NCI-H2029 treated with DMSO at 0.1 percent for 48 hours (cell line): ENCODE results near the gene SRRM2.
A peak's percentile ranks its signal among the peaks of the same experiment; 100 is the strongest.

ENCODE experiments used
- DNase-seq: peaks from one replicate; lab custom pipeline; 2025; lab: John Stamatoyannopoulos, UW

The SRRM2 gene

DNA sequence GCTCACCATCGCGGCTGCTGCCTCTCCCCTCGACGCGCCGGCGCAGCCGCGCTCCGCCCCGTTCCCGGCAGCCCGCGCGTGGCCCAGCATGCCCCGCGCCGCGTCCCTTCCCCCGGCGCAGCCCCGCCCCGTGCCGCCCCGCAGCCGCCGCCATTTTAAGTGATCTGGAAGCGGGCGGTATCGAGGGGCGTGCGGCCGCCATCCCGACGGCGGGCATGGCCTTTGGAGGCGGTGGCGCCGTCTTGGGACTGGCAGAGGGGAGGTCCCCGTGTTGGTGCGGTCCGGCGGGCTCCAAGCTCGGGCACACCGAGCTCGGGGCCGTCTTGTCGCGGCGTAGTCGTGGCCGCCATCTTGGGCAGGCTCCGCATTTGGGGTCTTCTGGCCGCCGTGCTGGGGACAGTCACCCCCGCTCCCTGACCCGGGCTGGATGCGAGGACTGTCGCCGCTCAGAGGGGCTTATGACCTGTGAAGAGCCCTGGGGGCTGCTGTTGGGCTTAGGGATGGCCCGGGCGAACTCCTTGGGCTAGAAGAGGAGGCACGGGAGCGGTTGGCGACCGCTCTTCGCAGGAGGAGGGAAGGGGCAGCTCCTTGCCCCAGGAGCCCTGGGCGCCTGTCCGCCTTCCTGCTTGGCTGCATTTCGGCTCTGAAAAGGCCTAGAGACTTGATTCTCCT lies 24.9 kb downstream of the SRRM2 start, which contains the start of gene ELOB:
Gene ELOB (minus strand): TSS at position 50 of the 672 bp plus-strand sequence. CDS start 41 bp downstream, at position 9.
- peak; percentile 34 for DNase-seq

DNA sequence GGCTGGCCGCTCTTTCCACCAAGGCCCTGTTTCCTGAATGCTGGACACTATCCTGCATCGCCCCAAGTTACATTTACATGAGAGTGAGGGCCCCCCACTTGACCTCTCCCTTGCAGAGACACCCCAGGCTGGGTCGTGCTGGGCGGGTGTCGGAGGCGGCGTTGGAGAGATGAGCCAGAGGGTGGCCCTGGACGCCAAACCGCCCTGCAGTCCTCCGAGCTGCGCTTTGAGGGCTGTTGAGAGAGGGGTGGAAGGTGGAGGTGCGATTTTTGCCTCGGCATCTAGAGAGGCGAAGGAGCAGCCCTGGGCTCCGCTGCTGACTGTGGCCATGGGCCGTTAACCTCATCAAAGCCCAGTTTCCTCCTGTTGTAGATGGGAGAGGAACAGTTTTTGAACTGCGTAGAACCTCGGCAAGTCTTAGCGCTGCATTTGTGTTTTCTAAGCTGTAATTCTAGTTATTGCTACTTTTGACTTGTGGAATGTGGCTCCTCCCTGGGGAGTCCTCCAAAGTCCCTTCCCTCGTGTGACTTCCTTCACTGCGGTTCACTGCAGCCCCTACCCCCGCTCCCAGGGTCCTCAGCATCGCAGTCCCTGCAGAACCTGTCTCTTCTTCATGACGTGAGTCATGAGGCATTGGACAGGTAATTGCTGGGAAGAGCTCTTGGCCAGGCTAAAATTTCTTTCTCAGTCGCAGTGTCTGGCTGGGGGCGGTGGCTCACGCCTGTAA lies 25.6 kb downstream of the SRRM2 start:
- DNase-seq, result no peak

DNA sequence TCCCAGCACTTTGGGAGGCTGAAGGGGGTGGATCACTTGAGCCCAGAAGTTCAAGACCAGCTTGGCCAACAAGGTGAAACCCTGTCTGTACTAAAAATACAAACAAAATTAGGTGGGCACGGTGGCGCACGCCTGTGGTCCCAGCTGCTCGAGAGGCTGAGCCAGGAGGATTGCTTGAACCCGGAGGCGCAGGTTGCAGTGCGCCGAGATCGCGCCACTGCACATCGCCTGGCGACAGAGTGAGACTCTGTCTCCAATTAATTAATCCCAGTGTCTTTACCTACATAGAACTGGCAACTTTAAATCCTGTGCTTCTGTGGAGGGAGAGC lies 26.2 kb downstream of the SRRM2 start:
- no peak for DNase-seq

DNA sequence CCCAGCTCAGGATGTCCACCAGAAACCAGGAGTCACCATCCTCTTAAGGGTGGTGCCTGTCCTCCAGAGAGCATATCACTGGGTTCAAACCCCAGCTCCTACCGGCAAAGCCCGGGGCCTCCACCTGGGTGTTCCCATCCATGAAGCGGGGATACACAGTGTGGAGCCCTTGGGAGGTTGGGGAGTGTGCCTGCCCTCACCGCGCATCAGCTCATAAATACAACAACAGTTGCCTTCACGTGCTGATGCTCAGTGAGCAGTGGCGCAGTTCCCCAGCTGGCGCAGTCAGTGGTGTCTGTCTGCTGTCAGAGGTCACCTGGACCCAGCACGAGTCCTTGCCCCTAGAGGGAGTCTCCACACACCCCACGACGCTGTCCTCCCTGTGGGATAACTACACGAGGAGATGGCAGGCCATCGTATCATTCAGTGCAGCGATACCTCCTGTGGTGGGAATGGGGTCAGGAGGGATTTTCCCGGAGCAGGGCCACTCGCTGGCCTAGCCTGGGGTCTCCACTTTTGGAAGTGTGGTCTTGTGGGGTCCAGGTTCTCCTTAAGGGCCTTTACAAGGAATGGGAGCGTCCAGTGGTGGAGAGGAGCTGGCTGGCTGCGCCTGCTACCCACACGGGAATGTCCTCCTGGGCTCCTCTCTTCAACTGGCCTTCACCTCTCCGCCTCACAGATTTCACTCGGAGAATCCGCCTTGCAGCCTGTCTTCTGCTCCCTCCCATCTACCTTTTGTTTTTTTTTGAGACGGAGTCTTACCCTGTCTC lies 26.9 kb downstream of the SRRM2 start:
- no peak for DNase-seq

DNA sequence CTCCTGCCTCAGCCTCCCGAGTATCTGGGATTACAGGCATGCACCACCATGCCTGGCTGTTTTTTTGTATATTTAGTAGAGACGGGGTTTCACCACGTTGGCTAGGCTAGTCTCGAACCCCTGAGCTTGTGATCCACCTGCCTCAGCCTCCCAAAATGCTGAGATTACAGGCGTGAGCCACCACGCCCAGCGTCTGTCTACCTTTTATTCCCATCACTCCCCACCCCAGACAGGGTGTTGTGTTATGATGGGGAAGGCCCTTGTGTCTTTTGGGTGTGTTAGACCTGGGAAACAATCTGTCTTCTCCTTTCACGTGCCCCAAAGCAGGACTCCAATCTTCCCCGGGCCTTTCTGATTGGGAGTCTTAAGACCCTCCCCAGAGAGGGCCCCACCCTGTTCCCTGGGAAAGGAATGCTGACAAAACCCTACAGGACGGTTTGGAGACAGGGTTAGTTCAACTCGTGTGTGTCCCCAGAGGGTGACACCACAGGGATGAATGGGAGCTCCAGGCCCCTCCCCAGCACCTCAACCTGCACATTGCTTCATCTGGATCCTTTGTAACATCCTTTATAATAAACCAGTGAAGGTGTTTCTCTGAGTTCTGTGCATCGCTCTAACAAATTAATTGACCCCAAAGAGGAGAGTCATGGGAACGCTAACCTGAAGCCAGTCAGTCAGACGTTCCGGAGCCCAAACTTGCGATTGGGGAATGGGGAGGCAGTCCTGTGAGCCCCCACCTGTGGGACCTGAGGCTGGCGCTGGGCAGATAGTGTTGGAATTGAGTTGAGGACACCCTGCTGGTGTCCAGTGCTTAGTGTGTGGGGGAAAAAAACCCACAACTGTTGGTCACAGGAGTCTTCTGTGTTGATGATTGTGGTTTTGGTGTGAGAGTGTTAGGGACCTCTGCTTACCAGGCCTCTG lies 27.8 kb downstream of the SRRM2 start:
- DNase-seq, result no peak

DNA sequence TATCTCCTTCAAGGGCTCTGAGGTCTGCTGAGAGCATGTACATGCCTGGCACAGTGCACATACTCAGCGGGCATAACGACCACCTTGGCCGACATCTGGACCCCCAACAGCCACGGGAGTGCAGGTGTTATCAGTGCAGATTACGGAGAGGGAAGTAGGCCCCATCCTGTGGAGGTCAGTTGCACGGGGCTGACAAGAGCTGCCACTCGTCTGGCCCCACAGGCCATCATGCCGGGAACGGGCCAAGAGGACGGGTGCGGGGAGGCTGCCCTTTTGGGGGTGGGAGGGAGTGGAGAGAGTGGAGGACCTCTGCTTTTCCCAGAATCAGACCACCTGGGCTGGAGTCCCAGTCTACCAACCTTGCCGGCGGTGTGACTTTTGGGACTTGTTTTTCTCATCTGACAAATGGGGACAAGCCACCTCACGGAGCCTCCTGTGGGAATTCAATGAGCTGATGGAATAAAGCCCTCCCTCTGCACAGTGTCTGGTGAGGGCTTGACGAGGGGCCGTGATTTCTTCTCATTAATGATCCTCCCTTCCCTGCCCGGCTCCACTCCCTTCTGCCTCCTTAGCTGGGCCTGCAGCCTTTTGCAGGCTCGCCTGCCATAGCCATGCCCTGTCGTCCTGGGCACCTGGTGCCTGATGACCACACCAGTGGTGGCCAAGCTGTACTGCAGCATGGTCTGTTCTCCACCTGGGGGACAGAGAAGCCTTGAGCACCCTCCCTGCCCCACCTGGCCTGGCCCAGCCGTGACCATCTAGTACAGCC lies 30.3 kb downstream of the SRRM2 start:
- DNase-seq, result no peak

DNA sequence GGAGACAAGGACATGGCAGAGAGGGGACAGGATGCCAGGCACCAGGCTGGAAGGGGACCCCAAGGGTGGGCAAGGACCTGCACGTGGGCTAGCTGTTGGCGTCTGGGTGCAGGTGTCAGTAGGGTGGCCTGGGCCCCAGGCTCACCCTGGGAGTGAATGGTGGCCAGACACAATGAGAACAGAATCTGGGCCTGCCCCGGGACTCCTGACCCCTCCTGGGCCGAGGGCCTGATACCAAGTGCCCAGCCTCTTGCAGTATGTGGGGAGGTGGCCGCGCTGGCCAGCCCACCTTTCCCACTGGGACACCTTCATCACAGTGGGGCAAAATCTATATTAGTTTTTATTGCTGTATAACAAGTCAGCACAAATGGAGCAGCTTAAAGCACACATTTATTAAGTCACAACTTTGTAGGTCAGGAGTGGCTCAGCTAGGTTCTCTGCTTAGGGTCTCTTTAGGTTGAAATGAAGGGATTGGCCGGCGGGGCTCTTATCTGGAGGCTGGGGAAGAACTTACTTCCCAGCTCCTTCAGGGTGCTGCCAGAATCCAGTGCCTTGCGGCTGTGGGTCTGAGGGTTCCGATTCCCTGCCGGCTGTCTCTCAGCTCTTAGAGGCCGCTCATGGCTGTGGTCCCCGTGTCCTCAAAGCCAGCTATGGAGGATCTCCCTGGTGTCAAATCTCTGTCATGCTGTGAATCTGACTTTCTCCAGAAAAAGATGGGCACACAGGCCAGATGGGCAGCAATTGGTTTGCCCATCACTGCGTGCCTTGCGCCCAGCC lies 31.3 kb downstream of the SRRM2 start:
- DNase-seq, result no peak

DNA sequence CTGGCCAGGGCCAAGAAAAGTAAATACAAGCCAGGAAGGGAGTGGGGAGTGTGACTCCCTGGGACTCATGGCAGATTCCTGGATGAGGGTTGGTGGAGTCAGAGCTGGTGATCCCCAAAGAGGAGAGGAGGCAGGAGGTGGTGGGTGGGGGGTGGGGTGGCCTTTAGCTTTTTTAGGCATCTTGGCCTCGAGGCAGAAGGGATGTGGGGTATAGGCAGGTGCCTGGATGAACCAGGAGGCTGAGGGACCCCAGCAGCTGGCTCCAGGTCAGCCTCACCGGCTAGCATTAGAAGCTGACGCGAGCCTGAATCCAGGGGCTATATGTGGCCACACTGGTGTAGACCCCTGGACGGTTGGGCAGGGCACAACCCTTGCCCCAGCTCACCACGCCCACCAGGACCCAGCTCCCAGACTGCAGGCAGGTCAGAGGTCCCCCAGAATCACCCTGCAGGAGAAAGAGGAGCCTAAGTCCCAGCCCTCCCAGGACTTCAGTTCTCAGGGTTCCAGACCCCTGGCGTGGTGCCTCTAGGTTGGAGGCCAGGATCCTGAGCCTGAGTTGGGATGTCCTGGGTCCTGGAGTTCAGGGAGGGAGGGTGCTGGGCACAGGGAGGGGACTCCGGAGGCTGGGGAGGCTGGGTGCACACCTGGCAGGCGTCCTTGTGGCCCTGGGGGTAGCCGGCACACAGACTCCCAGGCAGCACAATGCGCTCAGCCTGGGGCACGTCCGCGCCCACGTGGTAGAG lies 32.1 kb downstream of the SRRM2 start:
- DNase-seq, result no peak

DNA sequence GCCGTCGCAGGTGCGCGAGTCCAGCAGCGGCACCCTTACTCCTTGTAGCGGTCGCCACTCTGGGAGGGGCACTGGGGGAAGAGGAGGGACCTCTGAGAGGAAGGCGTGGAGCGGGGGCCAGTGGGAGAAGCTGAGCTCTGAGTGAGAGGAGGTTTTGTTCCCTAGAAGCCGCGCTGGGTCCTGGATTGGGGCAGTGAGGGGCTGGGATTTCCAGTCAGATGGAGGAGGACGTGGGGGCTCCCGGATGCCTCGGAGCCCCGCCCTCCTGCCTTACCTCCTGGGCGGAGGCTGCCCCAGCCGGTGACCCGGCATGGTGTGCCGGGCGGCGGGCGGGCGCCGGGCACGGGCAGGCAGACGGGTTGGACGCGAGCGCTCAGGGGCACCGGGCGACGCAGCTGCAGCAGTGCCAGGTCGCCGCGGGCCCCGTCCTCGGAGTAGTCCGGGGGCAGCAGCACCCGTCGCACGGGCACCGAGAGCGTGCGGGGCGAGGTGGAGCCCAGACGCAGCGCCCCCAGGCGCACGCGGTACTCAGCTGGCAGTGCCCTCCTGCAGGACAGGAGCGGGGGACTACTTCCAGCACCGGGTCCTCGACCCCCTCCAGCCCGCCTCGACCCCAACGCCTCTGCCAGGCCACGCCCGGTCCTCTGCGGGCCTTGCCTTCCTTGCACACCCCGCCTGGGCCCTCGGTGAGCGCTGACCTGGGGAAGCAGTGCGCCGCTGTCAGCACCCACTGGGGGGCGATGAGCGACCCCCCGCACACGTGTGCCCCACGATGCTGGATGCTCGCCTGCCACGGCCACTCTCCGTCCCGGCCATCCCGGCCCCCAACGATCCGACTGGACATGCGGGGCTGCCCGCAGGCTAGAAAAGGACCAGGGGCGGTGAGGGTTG lies 32.9 kb downstream of the SRRM2 start:
- no peak for DNase-seq

DNA sequence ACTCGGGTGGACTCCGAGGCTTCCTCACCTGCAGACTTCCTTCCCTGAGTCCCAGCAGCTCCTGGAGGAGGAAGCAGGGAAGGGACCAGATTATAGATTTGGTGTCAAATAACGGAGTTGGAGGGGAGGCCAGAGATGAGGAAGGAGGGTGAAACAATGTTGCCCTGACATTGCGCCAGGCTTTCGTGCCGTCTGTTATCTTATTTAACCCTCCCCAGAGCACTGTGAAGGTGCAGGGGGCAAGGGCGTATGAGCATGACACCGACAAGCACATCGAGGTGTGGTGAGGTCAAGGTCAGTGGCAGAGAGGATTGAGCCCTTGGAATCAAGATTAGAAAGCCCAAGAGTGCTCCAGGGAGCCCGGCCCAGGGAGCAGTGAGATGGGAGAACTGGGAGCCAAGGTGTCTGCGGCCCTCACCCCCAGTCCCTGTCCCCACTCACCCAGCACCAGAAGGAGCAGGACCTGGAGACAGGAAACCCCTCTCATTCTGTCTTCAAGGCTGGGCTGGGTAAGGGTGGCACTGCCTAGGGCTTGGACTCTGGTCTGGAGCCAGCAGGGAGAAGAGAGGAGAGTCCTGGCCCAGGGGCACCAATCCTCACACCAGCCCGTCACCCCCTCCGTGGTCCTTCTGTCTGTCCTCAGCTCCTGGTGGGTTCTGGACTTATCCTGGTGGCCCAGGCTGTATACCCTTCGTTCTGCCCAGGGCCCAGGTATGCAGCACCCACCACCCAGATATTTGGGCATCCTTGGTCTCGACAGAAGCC lies 33.8 kb downstream of the SRRM2 start:
- peak; percentile 4 for DNase-seq

DNA sequence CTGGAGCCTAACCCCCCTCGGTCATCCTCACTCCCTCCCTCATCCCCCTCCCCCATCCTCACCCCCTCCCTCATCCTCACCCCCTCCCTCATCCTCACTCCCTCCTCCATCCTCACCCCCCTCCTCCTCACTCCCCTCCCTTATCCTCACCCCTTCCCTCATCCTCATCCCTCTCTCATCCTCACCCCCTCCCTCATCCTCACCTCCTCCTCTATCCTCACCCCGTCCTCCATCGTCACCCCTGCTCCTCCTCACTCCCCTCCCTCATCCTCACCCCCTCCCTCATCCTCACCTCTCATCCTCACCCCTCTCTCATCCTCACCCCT lies 34.4 kb downstream of the SRRM2 start:
- DNase-seq, result no peak

DNA sequence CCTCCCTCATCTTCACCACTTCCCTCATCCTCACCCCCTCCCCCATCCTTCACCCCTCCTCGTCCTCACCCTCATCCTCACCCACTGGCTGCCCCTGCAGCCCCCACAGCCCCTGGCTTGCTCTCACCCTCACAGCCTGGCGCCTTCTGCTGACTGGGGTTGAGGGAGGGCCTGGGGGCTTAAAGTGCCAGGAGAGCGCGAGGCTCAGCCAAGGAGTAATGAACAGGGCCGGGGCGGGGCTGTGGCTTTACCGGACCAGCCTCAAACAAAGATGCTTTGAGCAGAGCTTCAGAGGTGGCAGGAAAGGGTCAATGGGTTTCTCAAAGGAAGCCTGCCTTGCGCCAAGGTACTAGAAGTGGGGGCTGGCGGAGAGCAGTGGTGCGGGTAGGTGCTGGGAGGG lies 35.0 kb downstream of the SRRM2 start, which contains the start of gene PRSS33:
Gene PRSS33 (minus strand): TSS at position 155 of the 400 bp plus-strand sequence. CDS start 1,013 bp downstream, outside the sequence.
- no peak for DNase-seq

DNA sequence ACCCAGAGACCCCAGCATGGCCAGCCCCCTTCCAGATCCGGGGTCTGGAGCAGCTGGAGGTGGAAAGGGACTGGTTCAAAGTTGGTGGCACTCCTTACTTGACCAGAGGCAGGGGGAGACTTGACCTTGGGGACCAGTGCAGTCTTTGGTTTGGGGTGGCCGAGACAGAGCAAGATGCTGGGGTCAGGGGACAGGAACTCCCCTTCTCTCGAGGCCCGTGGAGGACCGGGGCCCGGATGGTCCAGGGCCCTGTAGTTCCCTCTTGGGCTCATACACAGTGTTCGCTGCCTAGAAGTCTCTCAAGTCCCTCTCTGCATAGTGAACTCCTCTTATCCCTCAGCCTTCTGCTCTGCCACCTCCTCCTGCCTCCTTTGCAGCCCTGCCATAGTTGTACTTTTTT lies 35.5 kb downstream of the SRRM2 start:
- no peak for DNase-seq

DNA sequence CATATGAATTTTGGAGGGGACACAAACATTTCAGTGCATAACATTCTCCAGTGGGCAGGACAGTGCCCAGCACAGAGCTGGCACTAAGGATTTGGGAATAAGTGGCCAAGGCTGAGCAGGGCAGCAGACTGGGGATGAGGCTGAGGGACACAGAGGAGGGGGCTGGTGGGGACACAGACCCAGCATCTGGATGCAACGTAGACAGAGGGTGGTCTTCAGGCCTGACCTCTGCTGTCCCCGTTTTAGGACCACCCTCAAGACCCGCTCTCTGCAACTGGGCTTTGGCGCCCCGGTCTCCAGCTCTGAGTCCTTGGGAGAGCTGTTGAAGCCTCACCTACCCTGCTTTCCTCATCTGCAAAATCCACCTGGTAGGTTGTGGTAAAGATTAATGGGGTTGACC lies 38.2 kb downstream of the SRRM2 start:
- no peak for DNase-seq

DNA sequence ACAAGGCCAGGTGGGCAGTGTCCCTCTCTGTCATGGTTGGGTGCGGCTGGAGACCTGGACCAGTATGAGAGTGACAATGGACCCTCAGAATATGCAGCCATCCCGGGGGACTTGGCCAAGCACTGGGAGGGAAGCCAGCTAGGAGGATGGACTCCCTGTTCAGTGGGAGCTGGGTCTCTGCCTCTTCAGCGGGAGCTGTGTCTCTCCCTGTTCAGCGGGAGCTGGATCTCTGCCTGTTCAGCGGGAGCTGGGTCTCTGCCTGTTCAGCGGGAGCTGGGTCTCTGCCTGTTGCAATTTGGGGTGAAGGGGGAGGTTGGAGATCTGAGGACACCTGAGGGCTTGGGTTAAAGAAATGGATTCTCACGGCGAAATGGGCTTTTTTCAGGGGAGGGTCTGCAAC lies 38.7 kb downstream of the SRRM2 start:
- DNase-seq, result no peak

DNA sequence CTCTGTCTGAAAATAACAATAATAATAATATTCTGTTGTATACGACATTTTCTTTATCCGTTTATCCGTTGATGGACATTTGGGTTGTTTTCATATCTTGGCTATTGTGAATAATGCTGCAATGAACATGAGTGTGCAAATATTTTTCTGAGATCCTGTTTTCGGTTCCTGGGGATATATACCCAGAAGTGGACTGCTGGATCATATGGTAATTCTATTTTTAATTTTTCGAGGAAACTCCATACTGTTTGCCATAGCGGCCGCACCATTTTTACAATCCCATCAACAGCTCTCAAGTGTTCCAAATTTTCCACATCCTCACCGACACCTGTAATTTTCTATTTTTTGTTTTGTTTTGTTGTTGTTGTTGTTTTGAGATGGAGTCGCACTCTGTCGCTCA lies 40.5 kb downstream of the SRRM2 start:
- DNase-seq, result no peak

DNA sequence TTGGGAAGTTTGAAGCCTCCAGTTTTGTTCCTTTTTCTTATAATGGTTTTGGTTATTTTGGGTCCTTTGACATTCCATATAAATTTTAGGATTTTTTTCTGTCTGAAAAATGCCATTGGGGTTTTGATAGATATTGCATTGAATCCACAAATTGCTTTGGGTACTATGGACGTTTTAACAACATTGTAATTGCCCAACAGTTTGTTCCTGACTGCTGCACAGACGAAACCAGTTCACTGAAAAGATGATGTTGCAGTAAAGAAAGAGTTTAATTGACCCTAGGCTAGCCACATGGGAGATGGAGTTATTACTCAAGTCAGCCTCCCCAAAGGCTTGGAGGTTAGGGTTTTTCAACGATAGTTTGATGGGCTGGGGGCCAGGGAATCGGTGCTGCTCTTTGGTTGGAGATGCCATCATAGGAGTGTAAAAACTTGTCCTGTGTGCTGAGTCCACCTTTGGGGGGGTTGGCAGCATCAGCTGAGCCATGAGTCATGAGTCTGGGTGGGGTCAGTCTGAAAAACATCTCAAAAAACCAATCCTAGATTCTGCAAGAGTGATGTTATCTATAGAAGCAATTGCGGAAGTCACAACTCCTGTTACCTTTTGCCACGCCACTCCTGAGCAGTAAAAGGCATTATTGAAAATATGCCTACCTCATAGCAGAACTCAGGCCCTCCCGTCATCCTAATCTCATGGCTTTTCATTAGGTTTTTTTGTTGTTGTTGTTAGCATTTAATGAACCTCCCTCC lies 43.1 kb downstream of the SRRM2 start:
- no peak for DNase-seq
